WERI-Rb-1 (cell line): ENCODE measurements around the gene RSPO3.

Source experiments
- DNase-seq: peaks from one replicate; pipeline ENCODE4 v3.0.0-alpha.2; 2020
- H3K27ac ChIP-seq: fragments of 250-450 bp; sonication (Bioruptor Pico); 2 replicates; pipeline ENCODE4 v1.5.1; 2020; ENCODE audit warnings: mild to moderate bottlenecking, moderate library complexity
- H3K27me3 ChIP-seq: fragments of 250-450 bp; sonication (Bioruptor Pico); 2 replicates; pipeline ENCODE4 v1.5.1; 2021; ENCODE audit warnings: mild to moderate bottlenecking, low read depth, moderate library complexity; ENCODE audit not compliant: insufficient read depth, severe bottlenecking
- H3K36me3 ChIP-seq: fragments of 250-450 bp; sonication (Bioruptor Pico); 2 replicates; pipeline ENCODE4 v1.5.1; 2020; ENCODE audit warnings: mild to moderate bottlenecking, moderate library complexity
- H3K4me3 ChIP-seq: 2 replicates; pipeline ENCODE4 v1.5.1; 2011; ENCODE audit warnings: low read depth, mild to moderate bottlenecking, control low read depth, low read length
- H3K9me3 ChIP-seq: fragments of 250-450 bp; sonication (Bioruptor Pico); 2 replicates; pipeline ENCODE4 v1.5.1; 2021; ENCODE audit warnings: mild to moderate bottlenecking, moderate library complexity; ENCODE audit not compliant: severe bottlenecking
- TF ChIP-seq, protein P1 (sequence below): IDR thresholded peaks from 2 replicates; pipeline ENCODE4 v1.5.1; 2011; ENCODE audit warnings: low read depth, mild to moderate bottlenecking, control low read depth, inconsistent platforms, low read length

Gene RSPO3

DNA sequence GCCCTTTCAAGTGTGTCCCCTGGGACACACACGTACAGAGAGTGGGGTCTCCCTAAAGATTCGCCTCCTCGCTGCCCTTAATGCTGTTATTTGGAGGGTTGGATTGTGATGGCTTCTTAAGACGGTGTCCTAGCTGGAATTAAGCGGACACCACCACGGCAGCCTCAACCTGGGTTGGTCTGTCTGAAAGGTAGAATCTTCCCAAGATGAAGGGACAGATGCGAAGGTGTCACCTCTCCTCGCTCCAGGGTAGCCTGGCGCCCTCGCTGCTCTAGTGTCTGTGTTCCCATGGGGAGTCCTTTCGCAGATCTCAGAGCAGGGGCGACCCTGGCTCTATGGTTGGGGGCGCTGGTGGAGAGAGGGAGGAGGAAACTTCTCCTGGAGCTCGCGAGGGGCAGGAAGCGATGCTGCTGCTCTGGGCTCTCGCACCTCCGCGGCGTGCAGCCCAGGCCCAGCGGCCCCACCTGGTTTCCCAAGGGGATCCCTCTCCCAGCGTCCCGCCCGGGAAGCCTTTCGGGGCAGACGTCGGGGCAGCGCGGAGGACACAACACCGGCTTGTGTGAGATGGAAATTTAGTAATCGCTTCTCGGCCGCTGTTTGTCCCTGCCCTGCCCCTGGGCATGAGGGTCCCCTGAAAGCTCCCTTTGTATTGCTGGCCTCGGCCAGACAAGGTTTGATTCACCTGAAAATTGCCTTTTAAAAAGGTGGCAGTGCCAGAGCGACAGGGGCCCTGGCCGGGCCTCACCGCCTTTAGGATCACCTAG is 1.7 kb downstream of the RSPO3 start:
- TF ChIP-seq, protein P1, sequence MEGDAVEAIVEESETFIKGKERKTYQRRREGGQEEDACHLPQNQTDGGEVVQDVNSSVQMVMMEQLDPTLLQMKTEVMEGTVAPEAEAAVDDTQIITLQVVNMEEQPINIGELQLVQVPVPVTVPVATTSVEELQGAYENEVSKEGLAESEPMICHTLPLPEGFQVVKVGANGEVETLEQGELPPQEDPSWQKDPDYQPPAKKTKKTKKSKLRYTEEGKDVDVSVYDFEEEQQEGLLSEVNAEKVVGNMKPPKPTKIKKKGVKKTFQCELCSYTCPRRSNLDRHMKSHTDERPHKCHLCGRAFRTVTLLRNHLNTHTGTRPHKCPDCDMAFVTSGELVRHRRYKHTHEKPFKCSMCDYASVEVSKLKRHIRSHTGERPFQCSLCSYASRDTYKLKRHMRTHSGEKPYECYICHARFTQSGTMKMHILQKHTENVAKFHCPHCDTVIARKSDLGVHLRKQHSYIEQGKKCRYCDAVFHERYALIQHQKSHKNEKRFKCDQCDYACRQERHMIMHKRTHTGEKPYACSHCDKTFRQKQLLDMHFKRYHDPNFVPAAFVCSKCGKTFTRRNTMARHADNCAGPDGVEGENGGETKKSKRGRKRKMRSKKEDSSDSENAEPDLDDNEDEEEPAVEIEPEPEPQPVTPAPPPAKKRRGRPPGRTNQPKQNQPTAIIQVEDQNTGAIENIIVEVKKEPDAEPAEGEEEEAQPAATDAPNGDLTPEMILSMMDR: no peak
- Histone ChIP-seq H3K4me3 (peak overlapping the region; percentile 53), H3K9me3 (no peaks in the 10 kb centered on the region), H3K27ac (no peak overlapping the region), H3K27me3 (peaks cover 41% of the 10 kb centered on the region), H3K36me3 (no peaks in the 10 kb centered on the region)
- DNase-seq: peak; percentile 20

DNA sequence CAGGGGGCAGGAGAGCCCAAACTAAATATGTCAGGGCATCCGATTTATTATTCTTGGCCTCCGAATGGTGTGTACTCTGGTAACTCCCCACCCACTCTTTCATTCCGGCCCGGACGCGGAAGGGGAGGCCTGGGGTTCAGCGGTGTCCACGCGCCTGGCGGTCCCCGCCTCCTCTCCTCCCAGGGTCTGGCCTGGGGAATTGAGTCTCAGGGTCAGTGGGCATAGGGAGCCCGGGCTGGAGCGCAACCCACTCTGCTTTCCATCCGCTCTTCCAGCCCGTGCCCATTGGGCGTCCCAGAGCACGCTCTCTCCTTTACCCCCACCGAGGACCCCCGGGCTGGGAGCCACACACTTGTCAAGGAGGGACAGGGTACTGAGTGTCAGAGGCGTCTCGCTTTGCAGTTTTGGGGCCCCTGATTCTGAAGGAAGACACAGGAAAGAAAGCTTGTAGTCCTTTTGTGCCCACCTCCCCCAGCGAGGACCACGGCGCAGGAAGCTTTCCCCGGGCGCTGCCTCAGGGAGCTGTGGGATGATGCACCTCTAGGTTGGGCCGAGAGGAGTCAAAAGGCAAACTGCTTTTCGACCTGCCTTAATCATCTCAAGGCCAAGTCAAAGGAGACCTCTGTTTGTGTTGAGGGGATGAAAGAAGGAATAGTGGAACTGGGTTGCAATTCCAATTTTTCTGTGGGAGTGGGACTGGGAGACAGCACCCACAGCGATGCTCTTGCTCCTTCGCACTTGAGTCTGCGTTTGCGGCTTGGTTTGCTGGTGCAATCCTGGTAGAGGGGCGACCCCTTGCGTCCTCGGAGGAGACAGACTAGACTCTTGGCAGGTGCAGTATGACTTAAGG is 2.5 kb downstream of the RSPO3 start:
- TF ChIP-seq, protein P1: peak; percentile 91
- Histone ChIP-seq H3K27ac (no peak overlapping the region), H3K36me3 (no peaks in the 10 kb centered on the region), H3K4me3 (peak overlapping the region; percentile 53; the same call in 1 of the 2 replicates), H3K9me3 (no peaks in the 10 kb centered on the region), H3K27me3 (peaks cover 41% of the 10 kb centered on the region)
- DNase-seq: peak; percentile 86

DNA sequence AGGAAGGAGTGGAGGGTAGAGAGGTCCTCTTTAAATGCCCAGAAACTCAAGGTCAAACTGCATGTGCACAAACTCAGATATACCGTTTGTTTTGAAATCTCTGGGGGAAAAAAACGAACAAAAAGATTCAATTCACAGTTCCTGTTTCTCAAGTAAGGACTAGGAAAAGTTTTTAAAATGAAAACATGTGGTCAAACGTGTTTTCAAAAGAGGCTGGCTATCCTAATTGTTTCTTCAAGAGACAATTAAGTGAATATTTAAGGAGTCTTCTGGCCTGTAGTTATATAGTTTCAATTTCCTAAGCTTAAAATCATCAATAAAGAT is 3.1 kb downstream of the RSPO3 start:
- H3K4me3 ChIP-seq: no peak overlapping the region
- no peak overlapping the region for H3K27ac ChIP-seq
- H3K36me3 ChIP-seq: no peaks in the 10 kb centered on the region
- H3K27me3 ChIP-seq: peaks cover 41% of the 10 kb centered on the region
- no peaks in the 10 kb centered on the region for H3K9me3 ChIP-seq
- TF ChIP-seq, protein P1: no peak
- no peak for DNase-seq

DNA sequence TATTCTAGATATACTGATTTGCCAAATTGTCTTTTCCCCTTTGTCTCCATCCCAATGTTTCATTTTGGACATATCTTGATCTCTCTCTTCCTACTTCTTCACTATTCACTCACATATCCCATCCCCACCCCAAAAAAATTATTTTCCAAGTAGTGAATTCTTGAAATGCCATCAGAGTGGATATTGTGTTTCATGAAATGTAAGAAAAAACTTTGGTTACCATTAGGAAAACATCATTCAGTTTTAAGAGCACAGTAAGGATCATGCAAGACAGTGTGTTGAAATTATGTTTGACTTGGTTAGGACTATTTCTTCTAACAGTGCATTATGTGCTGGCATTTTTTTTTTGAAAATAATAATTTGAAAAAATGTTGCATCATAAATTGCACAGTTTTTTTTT is 5.7 kb downstream of the RSPO3 start:
- H3K27me3 ChIP-seq: peaks cover 24% of the 10 kb centered on the region
- no peaks in the 10 kb centered on the region for H3K36me3 ChIP-seq
- no peak overlapping the region for H3K27ac ChIP-seq
- TF ChIP-seq, protein P1: no peak
- no peak for DNase-seq
- no peak overlapping the region for H3K4me3 ChIP-seq
- H3K9me3 ChIP-seq: no peaks in the 10 kb centered on the region

DNA sequence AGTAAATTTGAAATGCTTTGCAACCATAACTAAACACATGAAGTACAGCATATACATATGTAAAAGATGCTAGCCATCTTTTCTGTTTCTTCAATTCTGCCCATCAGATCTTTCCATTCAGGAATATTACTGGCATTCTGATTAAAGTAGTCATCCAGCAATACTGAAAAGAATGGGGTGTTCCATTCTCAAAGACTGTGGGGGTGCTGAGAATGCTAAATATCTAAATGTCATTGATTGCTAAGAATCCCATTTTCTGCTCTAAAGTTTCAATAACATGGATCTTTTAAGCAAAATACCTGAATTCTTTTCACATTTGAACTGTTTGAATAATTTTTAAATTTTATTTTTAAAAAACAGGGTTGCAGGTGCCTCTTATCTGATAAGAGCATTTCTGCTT is 6.2 kb downstream of the RSPO3 start:
- no peak for DNase-seq
- H3K36me3 ChIP-seq: no peaks in the 10 kb centered on the region
- no peak overlapping the region for H3K4me3 ChIP-seq
- H3K27me3 ChIP-seq: peaks cover 19% of the 10 kb centered on the region
- TF ChIP-seq, protein P1: no peak
- no peaks in the 10 kb centered on the region for H3K9me3 ChIP-seq
- H3K27ac ChIP-seq: no peak overlapping the region
